ENCODE results near the gene IL4. TPM values are rescaled to one million over a fixed set of nuclear protein-coding genes. Genes with fewer than 3 reads are reported as not detected.

IL4 gene
- total and polyA plus RNA-seq, 2 experiments from 2014 or later: not detected

- ATAC-seq: no peak
- Histone ChIP-seq H3K4me2 (no peak overlapping the region), H3K27ac (ENCODE audit: low read depth) (no peak overlapping the region), H3K4me3 (no peak overlapping the region), H3K9me2 (ENCODE audit: insufficient read depth) (no peaks in the 10 kb centered on the region), H3F3A (replicated peaks; ENCODE audit: low read depth) (no peaks in the 10 kb centered on the region), H4K20me1 (replicated peaks; ENCODE audit: insufficient read depth) (no peaks in the 10 kb centered on the region), H2AFZ (no peak overlapping the region), H3K79me2 (replicated peaks; ENCODE audit: insufficient read depth) (no peaks in the 10 kb centered on the region), H3K27me3 (ENCODE audit: insufficient read depth) (no peaks in the 10 kb centered on the region), H3K4me1 (ENCODE audit: insufficient read depth) (peaks cover 18% of the 10 kb centered on the region), H3K36me3 (ENCODE audit: insufficient read depth) (0 out of 2 replicates have a peak, but pooled peaks cover 4% of the 10 kb centered on the region)
- H3K27me3 Mint-ChIP-seq (ENCODE audit: insufficient read depth, low read depth, poor library complexity): peaks cover 2% of the 10 kb centered on the region
- H3K9me3 Mint-ChIP-seq: peaks cover 11% of the 10 kb centered on the region; the same call in 2 of the 3 replicates
- peaks cover 18% of the 10 kb centered on the region for H3K4me1 Mint-ChIP-seq
- H3K4me3 Mint-ChIP-seq: no peak overlapping the region
- H3K36me3 Mint-ChIP-seq (ENCODE audit: low read depth): peaks cover 25% of the 10 kb centered on the region
- no peak for TF ChIP-seq JUNB (IDR thresholded peaks at IDR 0.05; ENCODE audit: unreplicated experiment)
- no peak for TF ChIP-seq POLR2AphosphoS5 (IDR thresholded peaks at IDR 0.05; ENCODE audit: low read depth)
- H3K27ac Mint-ChIP-seq: no peak overlapping the region
- DNase-seq (ENCODE audit: low spot score): no peak
These were observed 26.3 kb upstream of the IL4 start for GRCh38 chr5:132647473-132647872.

- peaks cover 16% of the 10 kb centered on the region; the same call in 2 of the 3 replicates for H3K36me3 Mint-ChIP-seq (ENCODE audit: low read depth)
- H3K4me1 ChIP-seq (ENCODE audit: insufficient read depth): peaks cover 18% of the 10 kb centered on the region
- TF ChIP-seq REST (IDR thresholded peaks at IDR 0.05; ENCODE audit: unreplicated experiment) (no peak), STAT1 (IDR thresholded peaks at IDR 0.05; ENCODE audit: unreplicated experiment) (no peak), EZH2phosphoT487 (IDR thresholded peaks at IDR 0.05; ENCODE audit: unreplicated experiment) (no peak), ZNF331 (CRISPR knock-in tag; IDR thresholded peaks at IDR 0.05; ENCODE audit: low read depth) (no peak), POLR2AphosphoS5 (IDR thresholded peaks at IDR 0.05; ENCODE audit: low read depth) (no peak), CREB1 (CRISPR knock-in tag; IDR thresholded peaks at IDR 0.05; ENCODE audit: low read depth) (no peak), EZH2 (IDR thresholded peaks at IDR 0.05; ENCODE audit: low read depth, unreplicated experiment) (no peak), CTCF (conservative IDR thresholded peaks at IDR 0.05; ENCODE audit: low read depth in 2 of 2) (no peak), ZNF462 (CRISPR knock-in tag; IDR thresholded peaks at IDR 0.05) (no peak), NANOG (IDR thresholded peaks at IDR 0.05; ENCODE audit: borderline replicate concordance) (no peak)
These were observed 25.4 kb upstream of the IL4 start for GRCh38 chr5:132648355-132648754.

More at GRCh38 chr5:132648355-132648754, 25.4 kb upstream of the IL4 start:
- Histone ChIP-seq H3F3A (replicated peaks; ENCODE audit: low read depth) (no peaks in the 10 kb centered on the region), H2AFZ (no peak overlapping the region), H3K9me2 (ENCODE audit: insufficient read depth) (no peaks in the 10 kb centered on the region), H3K79me2 (replicated peaks; ENCODE audit: insufficient read depth) (no peaks in the 10 kb centered on the region), H3K27ac (ENCODE audit: low read depth) (no peak overlapping the region), H4K20me1 (replicated peaks; ENCODE audit: insufficient read depth) (no peaks in the 10 kb centered on the region), H3K36me3 (ENCODE audit: insufficient read depth) (0 out of 2 replicates have a peak, but pooled peaks cover 4% of the 10 kb centered on the region), H3K4me2 (no peak overlapping the region), H3K27me3 (ENCODE audit: insufficient read depth) (no peaks in the 10 kb centered on the region), H3K4me3 (no peak overlapping the region)
- H3K9me3 Mint-ChIP-seq: peaks cover 11% of the 10 kb centered on the region; the same call in 2 of the 3 replicates
- H3K27me3 Mint-ChIP-seq (ENCODE audit: insufficient read depth, low read depth, poor library complexity): peaks cover 2% of the 10 kb centered on the region
- H3K4me1 Mint-ChIP-seq: peaks cover 17% of the 10 kb centered on the region
- DNase-seq (ENCODE audit: low spot score) (no peak), ATAC-seq (no peak)
- no peak overlapping the region for H3K4me3 Mint-ChIP-seq
- no peak overlapping the region for H3K27ac Mint-ChIP-seq
